ENCODE data around the gene DDX50. TPM values are rescaled to one million over a fixed set of nuclear protein-coding genes. Genes with fewer than 3 reads are reported as not detected.
"Not testable (repeated sequence)": the region's sequence is repeated elsewhere in the genome, so short reads cannot be mapped to it uniquely, and the experiment has no call there.

The DDX50 gene
- total and polyA plus RNA-seq, 9 donors, result 41.1 to 63.6 (median 46.5) TPM

- H3K9me3 ChIP-seq (replicated peaks; ENCODE audit: control insufficient read depth, low read depth, low read length); H3K27ac ChIP-seq (ENCODE audit: low read length); H3K4me1 ChIP-seq (ENCODE audit: control insufficient read depth, insufficient read depth, low read length); H3K27me3 ChIP-seq (ENCODE audit: control insufficient read depth, insufficient read depth, low read length); H3K4me3 ChIP-seq (ENCODE audit: low read length); DNase-seq: not testable (repeated sequence)
- WGBS (ENCODE audit: insufficient coverage), result no CpG with 5 or more reads among the region's 5 CpGs
- H3K36me3 ChIP-seq (ENCODE audit: control insufficient read depth, insufficient read depth, low read length), result peaks cover 66% of the 10 kb centered on the region
Observed at GRCh38 chr10:68975936-68976473, 74.9 kb downstream of the DDX50 start.

DNA sequence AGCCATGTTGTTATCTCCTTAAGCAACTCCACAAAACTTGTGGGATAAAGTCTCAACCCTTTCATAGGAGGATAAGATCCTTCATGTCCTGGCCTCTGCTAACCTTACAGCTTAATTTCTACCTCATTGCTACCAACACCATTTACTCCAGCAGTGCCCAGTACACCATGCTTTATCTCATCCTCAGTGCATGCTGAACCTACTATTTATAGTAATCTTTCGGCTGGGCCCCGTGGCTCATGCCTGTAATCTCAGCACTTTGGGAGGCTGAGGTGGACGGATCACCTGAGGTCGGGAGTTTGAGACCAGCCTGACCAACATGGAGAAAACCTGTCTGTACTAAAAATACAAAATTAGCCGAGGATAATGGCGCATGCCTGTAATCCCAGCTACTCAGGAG, 78.6 kb downstream of the DDX50 start:
- not testable (repeated sequence) for H3K4me3 ChIP-seq (ENCODE audit: low read length); H3K4me1 ChIP-seq (ENCODE audit: control insufficient read depth, insufficient read depth, low read length); H3K9me3 ChIP-seq (replicated peaks; ENCODE audit: control insufficient read depth, low read depth, low read length); H3K27me3 ChIP-seq (ENCODE audit: control insufficient read depth, insufficient read depth, low read length); DNase-seq; H3K27ac ChIP-seq (ENCODE audit: low read length)
- peaks cover 56% of the 10 kb centered on the region for H3K36me3 ChIP-seq (ENCODE audit: control insufficient read depth, insufficient read depth, low read length)
- 100% methylated on average over 3 of the region's 6 CpGs for WGBS (ENCODE audit: insufficient coverage)

- Histone ChIP-seq H3K4me3 (ENCODE audit: low read length) (no peak overlapping the region), H3K27me3 (ENCODE audit: control insufficient read depth, insufficient read depth, low read length) (no peaks in the 10 kb centered on the region), H3K9me3 (replicated peaks; ENCODE audit: control insufficient read depth, low read depth, low read length) (no peaks in the 10 kb centered on the region), H3K27ac (ENCODE audit: low read length) (no peak overlapping the region), H3K4me1 (ENCODE audit: control insufficient read depth, insufficient read depth, low read length) (no peaks in the 10 kb centered on the region), H3K36me3 (ENCODE audit: control insufficient read depth, insufficient read depth, low read length) (peaks cover 47% of the 10 kb centered on the region)
- DNase-seq, result no peak
- no CpG with 5 or more reads among the region's 1 CpG for WGBS (ENCODE audit: insufficient coverage)
Observed at GRCh38 chr10:68981074-68981473, 80.0 kb downstream of the DDX50 start.

DNA sequence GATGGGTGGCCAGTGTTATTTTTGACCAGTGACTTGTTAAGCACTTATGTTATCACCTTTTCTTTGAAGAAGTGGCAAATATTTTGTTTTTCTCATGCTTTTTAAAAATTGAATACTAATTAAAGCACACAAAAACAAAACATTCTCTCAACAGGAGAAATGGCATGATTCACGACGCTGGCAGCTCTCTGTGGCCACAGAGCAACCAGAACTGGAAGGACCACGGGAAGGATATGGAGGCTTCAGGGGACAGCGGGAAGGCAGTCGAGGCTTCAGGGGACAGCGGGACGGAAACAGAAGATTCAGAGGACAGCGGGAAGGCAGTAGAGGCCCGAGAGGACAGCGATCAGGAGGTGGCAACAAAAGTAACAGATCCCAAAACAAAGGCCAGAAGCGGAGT, 81.3 kb downstream of the DDX50 start:
- Histone ChIP-seq H3K4me1 (ENCODE audit: control insufficient read depth, insufficient read depth, low read length) (no peaks in the 10 kb centered on the region), H3K9me3 (replicated peaks; ENCODE audit: control insufficient read depth, low read depth, low read length) (no peaks in the 10 kb centered on the region), H3K4me3 (ENCODE audit: low read length) (no peak overlapping the region), H3K36me3 (ENCODE audit: control insufficient read depth, insufficient read depth, low read length) (peaks cover 41% of the 10 kb centered on the region), H3K27ac (ENCODE audit: low read length) (no peak overlapping the region), H3K27me3 (ENCODE audit: control insufficient read depth, insufficient read depth, low read length) (no peaks in the 10 kb centered on the region)
- no peak for DNase-seq
- 96% methylated on average over 10 of the region's 11 CpGs for WGBS (ENCODE audit: insufficient coverage)

DNA sequence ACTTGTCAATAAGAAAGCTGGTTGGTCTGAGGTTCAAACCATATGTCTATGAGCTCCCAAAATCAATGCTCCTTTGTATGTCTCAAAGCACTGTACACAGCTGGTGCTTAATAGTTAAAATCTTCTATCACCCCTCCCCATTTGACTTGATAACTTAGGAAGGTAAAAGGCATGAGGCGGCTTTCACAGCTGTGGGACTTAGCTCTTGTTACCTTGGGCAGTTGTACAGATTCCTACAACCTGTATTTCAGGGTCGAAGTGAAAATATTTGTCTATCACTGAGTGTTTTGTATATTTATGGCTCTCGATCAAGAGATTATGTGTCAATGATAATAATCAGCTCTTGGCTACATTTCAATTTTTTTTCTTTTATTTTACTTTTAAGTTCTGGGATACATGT, 86.5 kb downstream of the DDX50 start:
- Histone ChIP-seq H3K27ac (ENCODE audit: low read length) (no peak overlapping the region), H3K36me3 (ENCODE audit: control insufficient read depth, insufficient read depth, low read length) (peaks cover 14% of the 10 kb centered on the region), H3K4me1 (ENCODE audit: control insufficient read depth, insufficient read depth, low read length) (peaks cover 10% of the 10 kb centered on the region), H3K9me3 (replicated peaks; ENCODE audit: control insufficient read depth, low read depth, low read length) (no peaks in the 10 kb centered on the region), H3K27me3 (ENCODE audit: control insufficient read depth, insufficient read depth, low read length) (no peaks in the 10 kb centered on the region), H3K4me3 (ENCODE audit: low read length) (no peak overlapping the region)
- no peak for DNase-seq
- no CpG with 5 or more reads among the region's 3 CpGs for WGBS (ENCODE audit: insufficient coverage)

DNA sequence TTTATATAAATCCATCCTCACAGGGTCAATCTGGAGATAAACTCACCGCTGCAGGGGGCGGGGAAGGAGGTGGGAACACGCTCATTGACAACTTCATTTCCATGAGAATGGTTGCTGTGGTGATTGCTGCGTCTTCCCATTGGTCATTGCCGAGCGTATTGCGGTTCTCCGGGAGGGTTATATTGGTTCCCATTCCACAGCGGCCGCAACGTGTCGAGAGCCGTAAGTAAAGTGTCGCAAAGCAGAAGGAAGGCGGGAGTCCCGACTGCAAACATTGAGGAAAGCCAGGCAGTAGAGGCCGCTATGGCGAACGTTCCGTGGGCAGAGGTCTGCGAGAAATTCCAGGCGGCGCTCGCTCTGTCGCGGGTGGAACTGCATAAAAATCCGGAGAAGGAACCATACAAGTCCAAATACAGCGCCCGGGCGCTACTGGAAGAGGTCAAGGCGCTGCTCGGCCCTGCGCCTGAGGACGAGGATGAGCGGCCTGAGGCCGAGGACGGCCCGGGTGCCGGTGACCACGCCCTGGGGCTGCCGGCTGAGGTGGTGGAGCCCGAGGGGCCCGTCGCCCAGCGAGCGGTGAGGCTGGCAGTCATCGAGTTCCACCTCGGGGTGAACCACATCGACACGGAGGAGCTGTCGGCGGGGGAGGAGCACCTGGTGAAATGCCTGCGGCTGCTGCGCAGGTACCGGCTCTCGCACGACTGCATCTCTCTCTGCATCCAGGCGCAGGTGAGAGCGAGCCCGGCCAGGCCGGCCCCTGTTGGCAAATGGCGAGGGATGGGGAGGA, 87.6 kb downstream of the DDX50 start, which contains the start of gene KIFBP:
TSS of gene KIFBP (plus strand) at position 274 of the 787 bp plus-strand sequence. CDS start at position 304, 30 bp downstream.
- peaks cover 14% of the 10 kb centered on the region for H3K36me3 ChIP-seq (ENCODE audit: control insufficient read depth, insufficient read depth, low read length)
- DNase-seq, result peak; percentile 99
- H3K27ac ChIP-seq (ENCODE audit: low read length), result peak within 1 kb of the TSS; percentile 81
- H3K4me3 ChIP-seq (ENCODE audit: low read length), result peak within 1 kb of the TSS; percentile 97
- peaks cover 10% of the 10 kb centered on the region for H3K4me1 ChIP-seq (ENCODE audit: control insufficient read depth, insufficient read depth, low read length)
- no peaks in the 10 kb centered on the region for H3K27me3 ChIP-seq (ENCODE audit: control insufficient read depth, insufficient read depth, low read length)
- WGBS (ENCODE audit: insufficient coverage), result under 1% methylated on average over 61 of the region's 62 CpGs
- no peaks in the 10 kb centered on the region for H3K9me3 ChIP-seq (replicated peaks; ENCODE audit: control insufficient read depth, low read depth, low read length)

- Histone ChIP-seq H3K4me1 (ENCODE audit: control insufficient read depth, insufficient read depth, low read length) (peaks cover 10% of the 10 kb centered on the region), H3K4me3 (ENCODE audit: low read length) (peak overlapping the region; percentile 97), H3K27ac (ENCODE audit: low read length) (peak overlapping the region; percentile 81), H3K27me3 (ENCODE audit: control insufficient read depth, insufficient read depth, low read length) (no peaks in the 10 kb centered on the region), H3K9me3 (replicated peaks; ENCODE audit: control insufficient read depth, low read depth, low read length) (no peaks in the 10 kb centered on the region), H3K36me3 (ENCODE audit: control insufficient read depth, insufficient read depth, low read length) (peaks cover 12% of the 10 kb centered on the region)
- peak; percentile 42 for DNase-seq
- WGBS (ENCODE audit: insufficient coverage), result 5% methylated on average over 14 of the region's 22 CpGs
Observed at GRCh38 chr10:68989317-68989990, 88.3 kb downstream of the DDX50 start.

DNA sequence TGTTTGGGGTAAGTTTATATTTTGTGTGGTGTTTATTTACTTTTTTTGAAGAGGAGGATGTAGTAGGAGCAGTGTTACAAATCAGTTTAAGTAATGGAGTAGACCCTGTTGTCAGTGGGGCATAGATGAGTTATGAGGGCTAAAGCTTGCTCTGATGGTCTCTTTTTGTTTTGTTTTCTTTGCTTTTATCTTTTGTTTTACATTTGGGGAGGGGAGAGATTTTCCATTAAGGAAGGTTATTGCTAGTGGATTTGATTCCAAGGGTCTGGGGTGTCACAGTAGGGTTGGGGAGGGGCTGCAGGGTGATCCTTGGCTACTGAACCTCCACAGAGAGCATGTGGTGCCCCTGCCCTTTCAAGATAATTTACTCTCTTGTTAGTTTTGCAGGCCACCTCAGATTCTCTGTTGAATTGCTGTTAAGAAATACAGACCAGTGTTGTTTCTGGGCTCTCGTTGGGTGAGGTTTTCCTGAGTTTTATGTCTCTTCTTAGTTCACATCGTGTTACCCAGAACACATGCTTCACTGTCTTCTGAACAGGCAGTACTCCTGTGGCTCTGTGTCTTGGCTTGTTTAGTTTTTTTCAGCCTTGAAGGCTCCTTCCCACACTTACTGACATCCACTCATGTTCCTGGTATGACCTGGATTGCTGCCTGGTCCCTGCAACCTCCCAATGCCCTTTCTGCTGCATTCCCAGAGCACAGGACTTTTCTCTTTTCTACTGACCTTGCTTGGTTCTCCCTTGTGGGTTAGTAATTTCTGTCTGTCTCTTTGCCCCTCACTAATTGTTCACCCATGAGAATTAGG, 91.7 kb downstream of the DDX50 start:
- H3K4me1 ChIP-seq (ENCODE audit: control insufficient read depth, insufficient read depth, low read length), result peaks cover 10% of the 10 kb centered on the region
- no peaks in the 10 kb centered on the region for H3K9me3 ChIP-seq (replicated peaks; ENCODE audit: control insufficient read depth, low read depth, low read length)
- H3K27ac ChIP-seq (ENCODE audit: low read length), result no peak overlapping the region
- no peaks in the 10 kb centered on the region for H3K27me3 ChIP-seq (ENCODE audit: control insufficient read depth, insufficient read depth, low read length)
- DNase-seq, result no peak
- no CpG with 5 or more reads among the region's 2 CpGs for WGBS (ENCODE audit: insufficient coverage)
- H3K4me3 ChIP-seq (ENCODE audit: low read length), result no peak overlapping the region
- peaks cover 12% of the 10 kb centered on the region for H3K36me3 ChIP-seq (ENCODE audit: control insufficient read depth, insufficient read depth, low read length)
